Measurements from ENCODE around the gene TSPAN9.

TSPAN9 gene

DNA sequence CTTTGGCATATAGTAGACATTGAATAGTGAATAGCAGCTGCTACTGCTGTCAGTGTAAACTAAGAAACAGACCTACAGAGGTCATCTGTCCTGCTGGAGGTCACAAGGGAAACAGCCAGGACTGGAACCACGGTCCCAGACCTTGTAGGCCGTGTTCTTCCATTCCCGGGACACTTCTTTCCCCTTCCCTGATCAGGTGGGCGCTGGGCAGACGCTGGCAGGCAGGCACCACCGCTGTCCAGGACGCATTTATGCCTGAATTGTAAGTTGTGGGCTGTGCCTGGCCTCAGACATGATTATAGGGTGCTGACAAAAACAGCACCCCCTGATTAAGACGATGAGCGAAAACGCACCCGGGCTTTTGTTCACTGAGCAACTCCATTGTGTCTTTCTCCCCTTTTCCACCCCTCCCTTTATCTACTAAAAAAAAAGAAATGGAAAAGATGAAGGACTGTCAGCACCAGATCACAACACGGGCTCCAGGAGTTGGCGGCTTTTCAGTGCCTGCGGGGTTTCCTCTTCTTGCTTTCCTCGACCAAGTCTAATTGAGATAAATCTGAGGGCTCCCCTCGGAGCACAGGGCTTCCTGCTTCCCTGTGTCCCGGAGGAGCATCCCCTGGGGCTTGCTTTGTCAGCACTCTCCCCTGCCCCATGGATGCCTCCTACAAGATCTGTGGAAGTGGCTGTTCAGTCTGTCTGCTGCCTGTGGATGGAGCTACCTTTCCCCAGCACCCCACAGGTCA, 80.6 kb downstream of the TSPAN9 start:
- in situ Hi-C loops (cut with MboI; ENCODE audit: low sequenced_read_pairs), result no loop called here

DNA sequence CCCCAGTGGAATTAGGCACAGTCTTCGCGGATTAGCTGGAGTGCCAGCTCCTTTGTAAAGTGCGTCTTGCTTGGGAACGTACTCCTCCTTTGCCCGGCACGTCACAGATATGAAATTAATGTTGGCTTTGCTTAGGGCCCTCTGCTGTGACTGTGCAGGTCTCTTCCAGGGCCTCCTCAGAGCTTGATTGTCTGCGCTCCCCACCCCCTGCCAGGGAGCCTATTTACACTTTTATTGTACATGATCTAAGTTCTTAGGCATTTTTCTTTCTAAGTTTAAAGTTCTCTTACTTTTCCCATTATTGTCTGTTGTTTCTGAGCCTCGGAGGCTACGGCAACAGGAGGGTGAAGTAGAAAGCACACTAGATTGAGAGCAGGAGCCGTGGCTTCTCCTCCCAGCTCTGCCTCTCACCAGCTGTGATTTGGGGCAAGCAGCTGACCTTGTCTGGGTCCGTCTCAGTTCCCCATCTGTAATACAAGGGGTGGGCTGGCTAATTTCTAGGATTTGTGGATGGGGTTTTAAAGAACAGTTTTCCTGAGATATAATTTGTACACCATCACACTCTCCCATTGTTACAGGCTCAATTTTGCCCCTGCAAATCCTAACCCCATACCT, 81.8 kb downstream of the TSPAN9 start:
- in situ Hi-C loops (cut with MboI; ENCODE audit: low sequenced_read_pairs), result no loop called here

DNA sequence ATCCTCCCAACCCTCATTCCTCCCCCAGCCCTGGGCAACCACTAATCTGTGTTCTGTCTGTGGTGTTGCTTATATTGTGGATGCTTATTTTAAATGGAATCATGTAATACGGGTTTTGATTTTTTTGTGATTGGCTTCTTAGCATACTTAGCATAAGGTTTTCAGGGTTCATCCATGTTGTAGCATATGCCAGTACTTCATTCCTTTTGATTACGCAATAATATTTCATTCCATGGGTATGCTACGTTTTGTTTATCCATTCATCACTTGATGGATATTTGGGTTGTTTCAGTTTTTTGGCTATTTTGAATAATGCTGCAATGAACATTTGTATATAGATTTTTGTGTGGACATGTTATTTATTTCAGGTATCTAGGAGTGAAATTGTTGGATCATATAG, 82.9 kb downstream of the TSPAN9 start:
- in situ Hi-C loops (cut with MboI; ENCODE audit: low sequenced_read_pairs), result no loop called here

DNA sequence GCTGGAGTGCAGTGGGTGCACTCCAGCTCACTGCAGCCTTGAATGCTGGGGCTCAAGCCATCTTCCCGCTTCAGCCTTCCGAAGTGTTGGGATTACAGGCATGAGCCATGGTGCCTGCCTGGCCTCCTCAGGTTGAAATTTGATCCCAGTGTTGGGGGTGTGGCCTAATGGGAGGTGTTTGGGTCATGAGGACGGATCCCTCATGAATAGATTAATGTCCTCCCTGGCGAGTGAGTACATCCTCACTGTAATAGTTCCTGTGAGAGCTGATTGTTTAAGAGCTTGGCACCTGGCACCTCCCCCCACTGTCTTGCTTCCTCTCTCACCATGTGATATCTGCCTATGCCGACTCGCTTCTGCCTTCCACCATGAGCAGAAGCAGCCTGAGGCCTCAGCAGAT, 84.7 kb downstream of the TSPAN9 start:
- in situ Hi-C loops (cut with MboI; ENCODE audit: low sequenced_read_pairs), result no loop called here

DNA sequence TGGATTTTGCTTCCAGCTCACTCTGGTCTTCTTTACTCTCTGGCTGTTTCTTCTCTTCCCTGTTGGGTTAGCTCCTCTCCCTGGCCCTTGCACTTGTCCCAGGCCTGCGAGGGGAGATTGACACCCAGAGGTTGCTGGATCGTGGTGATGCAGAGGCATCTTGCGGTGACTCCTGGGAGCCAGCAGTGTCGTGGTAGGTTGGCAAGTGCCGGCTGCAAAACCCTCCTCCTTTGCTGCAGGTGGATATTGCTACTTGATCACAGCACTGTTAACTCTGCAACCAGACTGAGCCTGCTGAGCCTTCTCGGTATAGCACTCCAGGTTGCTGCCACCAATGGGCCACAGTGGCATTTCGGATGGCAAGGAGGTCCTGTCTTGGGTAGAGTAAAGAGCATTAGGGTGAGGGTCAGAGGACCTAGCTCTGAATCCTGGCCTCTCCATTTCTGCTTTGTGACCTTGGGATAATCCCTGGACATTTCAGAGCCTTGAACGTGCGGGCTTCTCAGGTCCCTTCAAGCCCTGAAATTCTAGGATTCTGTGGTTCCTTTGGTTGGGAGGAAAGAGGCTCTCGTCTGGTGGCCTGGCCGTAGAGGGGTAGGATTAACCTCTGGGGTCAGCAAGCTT, 87.4 kb downstream of the TSPAN9 start:
- in situ Hi-C loops (cut with MboI; ENCODE audit: low sequenced_read_pairs), result no loop called here

DNA sequence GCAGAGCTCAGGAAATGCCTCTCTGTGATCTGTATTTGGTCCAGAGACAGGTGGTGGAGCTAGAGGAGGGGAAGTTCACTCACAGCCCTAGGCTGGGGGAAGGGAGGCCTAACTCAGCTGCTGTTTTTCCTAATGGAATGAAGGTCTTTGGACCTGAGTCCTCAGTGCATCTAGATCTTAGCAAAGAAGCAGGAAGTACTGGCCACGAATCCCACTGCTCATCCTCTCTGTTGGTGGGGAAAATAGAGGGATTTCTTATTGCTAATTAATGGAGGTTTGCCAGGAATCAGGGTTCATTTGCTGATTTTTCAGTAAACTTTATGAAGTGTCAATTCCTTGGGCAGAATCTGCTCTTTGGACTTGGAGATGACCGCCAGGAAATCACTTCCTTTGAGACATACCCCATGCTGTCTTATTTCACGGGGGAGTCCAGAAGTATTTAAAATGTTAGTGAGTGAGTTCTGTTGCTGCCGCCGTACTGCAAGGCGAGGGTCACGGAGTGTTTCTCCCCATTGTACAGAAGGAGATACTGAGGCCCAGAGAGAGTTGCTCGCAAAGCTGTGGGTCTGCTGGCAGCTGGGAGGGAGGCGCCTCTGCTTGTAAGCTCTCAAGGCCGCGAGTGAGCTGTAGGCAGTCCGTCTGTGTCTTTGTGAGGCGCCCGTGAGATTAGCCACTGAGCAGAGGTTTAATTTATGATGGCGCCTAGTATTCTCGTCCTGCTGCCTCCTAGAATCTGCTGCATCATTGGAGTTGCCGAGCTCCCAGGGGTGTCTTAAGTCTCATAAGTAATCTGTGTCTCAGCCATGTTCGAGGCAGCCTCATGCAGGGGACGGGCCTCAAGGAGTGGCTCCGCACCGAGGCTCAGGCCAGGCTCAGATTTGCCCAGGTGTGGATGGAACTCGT, 88.2 kb downstream of the TSPAN9 start:
- in situ Hi-C loops (cut with MboI; ENCODE audit: low sequenced_read_pairs), result no loop called here

DNA sequence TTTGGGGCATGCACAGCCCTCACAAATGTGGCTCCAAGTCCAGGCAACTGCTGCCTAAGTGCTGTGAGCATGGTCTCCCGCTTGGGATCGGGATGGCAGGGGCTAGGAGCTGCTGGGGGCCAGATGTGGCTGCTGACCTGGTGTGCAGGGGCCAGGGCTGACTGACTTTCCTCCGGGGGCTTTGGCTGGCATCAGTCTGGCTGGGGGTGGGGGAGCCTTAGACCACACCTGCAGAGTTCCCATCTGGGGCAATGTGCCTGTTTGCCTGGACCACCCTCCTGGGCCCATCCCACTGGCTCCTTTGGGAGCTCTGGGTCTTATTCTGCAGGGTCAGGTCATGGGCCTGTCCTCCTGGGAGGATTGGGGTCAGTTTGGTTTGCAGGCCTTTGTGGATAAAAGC, 90.5 kb downstream of the TSPAN9 start:
- in situ Hi-C loops (cut with MboI; ENCODE audit: low sequenced_read_pairs), result no loop called here

DNA sequence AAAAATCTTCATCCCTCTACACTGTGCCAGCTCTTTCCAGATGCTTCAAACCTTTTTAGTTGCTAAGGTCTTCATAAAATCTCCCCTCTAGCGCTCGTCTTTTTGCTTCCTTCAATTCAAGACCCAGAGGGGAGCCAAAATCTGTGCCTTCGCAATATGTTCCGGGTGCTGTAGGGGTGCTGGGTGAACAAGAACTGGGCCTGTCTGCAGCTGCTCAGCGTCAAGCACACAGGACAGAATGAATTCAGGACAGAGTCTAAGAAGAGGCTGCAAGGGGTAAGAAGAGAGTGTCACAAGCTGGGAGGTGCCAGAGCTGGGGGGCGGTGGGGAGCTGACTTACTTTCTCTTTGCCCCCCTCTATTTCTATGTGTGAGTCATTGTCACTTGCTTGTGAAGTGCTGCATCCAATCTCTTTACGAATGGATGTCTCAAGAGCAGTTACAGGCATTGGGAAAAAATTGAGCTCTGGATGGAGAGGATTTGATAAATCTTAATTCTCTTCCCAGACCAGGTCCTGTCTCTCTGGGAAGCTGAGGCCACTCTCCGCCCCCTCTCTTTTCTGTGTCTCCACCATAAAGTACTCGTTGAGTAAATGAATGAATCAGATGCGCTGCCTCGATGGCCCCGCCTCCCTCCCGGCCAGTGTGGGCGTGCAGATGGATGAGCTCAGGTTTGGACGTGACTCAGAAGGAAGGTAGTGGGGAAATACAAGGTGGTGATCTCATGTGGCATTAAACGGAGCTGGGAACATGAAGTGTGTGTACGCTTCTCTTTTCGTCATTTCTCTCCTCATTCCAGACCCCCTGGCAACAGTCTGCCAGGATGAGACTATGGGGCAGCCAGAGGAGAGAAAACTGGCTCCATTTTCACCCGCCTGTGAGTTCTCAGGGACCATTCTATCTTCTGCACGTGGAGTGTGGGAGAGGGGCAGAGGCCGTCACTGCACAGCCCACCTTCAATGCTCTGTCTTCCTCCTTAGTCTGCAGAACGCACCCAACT, 91.3 kb downstream of the TSPAN9 start:
- in situ Hi-C loops (cut with MboI; ENCODE audit: low sequenced_read_pairs), result no loop called here

DNA sequence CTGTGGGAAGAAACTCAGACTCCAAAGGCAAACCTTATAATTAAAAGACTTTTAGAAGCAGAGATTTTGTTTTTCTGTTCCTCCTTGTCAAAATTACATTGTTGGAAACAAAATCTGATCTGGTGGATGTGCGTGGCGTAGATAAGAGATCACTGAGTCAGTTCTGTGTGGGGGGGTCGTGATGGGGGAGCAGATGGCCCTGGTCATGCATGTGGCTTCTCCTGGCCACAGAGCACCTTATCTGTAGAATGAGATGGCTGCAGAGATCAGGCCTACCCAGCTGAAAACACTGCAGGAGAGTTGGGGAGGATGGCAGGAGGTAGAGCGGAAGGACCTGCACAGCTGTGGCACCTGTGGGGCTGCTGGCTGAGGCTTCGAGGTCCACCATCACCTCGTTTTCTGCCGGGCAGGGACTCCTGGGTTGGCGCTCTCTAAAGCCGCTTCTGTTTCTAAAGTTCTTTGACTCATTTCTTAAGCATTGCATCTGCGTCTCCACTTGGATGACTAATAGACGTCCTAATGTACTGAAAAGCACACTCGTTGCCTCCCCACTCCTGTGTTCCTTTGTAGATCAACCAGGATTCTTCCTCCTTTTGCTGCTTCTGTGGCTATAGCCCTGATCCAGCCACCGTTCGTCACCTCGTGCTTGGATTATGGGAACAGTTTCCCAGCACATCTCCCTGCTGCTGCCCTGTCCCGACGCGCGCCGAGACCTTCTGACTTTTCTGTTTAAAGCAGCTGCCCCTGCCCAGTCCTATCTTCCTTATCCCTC, 93.4 kb downstream of the TSPAN9 start:
- in situ Hi-C loops (cut with MboI; ENCODE audit: low sequenced_read_pairs), result no loop called here

DNA sequence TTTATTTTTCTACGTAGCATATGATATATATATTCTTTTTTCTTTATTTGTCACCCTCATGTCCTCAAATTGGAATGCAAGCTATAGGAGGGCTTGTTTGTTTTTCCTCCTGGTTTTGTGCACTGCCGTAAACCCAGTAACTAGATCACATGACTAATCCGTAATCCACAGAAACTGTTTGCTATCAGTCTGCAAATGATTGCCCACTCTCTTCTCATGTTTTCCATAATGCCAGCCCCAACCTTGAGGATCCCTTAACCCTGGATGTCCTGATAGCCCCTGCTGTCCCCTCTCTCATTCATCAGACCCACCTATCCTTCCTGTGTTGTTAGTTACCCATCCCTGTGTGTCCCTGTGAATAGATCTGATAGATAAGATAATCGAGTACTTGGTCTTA, 94.0 kb downstream of the TSPAN9 start:
- in situ Hi-C loops (cut with MboI; ENCODE audit: low sequenced_read_pairs), result no loop called here

DNA sequence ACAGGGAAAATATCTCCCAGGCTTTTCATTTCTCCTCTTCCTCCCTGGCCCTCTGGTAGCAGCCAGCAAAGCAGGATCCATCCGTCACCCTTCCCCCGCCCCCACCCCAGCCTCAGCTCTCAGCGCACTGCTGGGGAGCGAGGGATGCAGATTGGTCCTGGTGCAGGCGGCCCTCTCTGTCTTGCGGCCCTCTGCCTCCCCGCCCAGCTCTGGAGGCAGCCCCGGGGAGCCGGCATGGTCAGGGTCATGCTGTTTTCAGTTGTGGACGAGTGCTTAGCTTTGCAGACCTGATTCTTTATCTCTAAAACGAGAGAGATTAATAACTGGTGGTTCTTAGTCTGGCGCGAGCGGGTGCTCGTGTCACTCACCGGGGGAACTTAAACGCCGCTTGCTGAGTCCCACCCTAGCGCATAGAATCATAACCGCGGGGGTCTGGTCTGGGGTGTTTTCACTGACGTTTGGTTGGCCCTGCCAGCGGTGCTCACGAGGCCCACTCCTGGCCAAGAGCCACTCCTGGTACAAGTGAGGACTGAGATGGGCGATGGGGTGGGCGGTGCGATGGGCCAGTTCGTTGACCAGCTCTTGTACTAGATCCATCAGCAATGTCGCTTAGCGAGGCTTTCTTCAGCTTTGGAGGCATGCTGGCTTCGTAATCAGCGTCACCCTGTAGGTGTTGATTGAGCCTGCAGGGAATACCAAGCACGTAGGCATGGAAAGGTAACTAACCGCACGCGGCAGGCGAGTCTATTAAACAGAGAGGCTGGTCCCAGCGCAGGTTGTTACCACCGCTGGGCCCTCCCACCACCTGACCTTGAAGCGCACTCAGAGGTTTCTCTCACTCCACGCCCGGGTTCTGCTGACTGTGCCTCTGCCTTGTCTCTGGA, 95.2 kb downstream of the TSPAN9 start:
- in situ Hi-C loops (cut with MboI; ENCODE audit: low sequenced_read_pairs), result no loop called here

DNA sequence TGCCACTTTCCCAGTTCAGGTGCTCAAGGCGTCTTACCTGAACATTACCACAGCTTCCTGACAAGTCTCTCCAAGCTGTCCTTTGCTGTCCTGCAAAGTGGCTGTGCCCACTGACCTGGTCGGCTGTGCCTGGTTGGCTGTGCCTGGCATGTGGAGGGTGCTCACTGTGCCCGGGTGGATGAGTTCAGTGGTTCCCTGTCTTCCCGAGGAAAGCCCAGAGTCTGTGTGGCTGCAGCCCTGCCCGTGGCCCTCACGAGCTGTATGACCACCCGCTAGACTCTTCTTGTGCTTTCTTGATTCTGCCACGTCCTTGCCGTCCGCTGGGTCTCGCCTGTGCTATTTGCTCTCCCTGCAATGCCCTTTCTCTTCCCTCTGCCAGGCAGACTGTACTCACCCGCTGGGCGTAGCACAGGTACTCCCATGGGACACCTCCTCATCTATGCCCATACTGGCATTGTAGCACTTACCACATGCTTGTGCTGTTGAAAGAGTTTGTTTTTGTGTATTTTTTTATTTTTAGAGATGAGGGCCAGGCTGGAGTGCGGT, 95.9 kb downstream of the TSPAN9 start:
- in situ Hi-C loops (cut with MboI; ENCODE audit: low sequenced_read_pairs), result no loop called here

DNA sequence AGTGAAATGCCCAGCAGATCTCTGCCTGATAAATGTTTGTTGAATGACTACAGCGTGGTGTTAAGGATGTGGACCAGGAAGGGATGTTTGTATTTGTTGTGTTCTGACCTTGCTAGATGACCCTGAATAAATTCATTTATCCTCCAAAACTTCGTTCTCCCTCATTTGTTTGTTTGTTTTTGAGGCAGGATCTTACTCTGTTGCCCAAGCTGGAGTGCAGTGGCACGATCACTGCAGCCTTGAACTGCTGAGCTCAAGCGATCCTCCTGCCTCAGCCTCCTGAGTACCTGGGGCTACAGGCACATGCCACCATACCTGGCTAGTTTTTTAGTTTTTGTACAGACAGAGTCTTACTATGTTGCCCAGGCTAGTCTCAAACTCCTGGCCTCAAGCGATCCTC, 96.7 kb downstream of the TSPAN9 start:
- in situ Hi-C loops (cut with MboI; ENCODE audit: low sequenced_read_pairs), result no loop called here

DNA sequence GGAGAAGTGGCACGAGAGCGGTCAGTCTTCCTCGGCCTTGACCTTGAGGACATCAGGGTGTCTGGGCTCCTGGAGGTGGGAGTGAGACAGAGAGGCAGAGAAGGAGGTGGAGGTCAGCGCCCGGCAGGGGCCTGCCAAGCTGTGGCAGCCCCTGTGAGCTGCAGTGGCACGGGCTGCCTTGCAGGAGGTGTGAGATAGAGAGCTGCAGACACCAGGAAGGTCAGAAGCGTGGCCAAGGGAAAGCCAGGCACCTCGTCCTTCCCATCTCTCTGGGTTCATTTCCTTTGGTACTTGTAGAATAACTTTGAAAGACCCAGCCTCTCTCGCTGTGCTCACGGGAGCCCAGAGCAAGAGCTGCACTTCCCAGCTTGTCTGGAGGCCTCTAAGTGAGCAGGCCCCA, 98.1 kb downstream of the TSPAN9 start:
- in situ Hi-C loops (cut with MboI; ENCODE audit: low sequenced_read_pairs), result no loop called here

DNA sequence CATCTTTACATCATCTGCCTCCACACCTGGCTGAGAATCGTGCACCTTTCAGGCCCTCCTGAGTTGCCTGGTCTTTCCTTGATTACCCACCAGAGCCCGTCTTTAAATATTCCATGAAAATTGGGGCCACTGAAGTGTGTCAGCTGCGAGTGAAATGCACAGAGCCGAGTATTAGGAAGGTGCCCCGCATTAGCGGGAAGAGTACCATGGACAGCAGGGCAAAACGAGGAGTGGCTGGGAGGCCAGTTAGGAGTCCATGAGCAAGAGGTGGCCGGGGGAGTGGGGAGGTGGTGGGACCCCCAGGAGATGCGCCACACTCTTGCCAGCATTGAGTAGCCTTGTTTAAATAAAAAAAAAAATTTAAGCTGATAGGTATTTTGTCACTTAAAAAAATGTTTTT, 99.6 kb downstream of the TSPAN9 start:
- in situ Hi-C loops (cut with MboI; ENCODE audit: low sequenced_read_pairs), result no loop called here

DNA sequence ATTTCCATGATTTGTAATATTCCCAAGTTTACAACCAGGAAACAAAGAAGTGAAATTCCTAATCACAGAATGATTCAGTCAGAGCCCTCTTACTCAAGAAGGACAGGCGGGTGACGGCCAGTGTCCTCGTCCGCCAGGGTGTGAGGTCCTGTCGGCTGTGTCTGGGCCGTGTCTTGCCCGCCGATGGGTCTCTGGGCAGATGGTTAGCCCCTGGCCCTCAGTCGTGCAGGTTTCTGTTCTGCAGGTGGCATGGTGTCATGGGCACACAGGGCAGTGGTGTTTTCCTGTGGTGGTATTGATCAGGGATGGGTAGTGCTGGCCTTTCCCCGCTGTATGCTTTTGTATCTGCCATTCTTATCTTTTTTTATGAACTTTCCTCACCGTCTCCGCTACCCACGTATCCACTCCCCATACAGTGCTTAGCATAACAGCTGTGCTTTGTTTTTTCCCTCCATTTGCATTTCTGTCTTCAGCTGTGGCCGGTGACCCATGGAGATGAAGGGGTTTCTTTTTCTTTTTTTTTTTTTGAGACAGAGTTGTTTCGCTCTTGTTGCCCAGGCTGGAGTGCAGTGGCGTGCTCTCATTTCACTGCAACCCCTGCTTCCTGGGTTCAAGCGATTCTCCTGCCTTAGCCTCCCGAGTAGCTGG, 100.7 kb downstream of the TSPAN9 start:
- in situ Hi-C loops (cut with MboI; ENCODE audit: low sequenced_read_pairs), result no loop called here

DNA sequence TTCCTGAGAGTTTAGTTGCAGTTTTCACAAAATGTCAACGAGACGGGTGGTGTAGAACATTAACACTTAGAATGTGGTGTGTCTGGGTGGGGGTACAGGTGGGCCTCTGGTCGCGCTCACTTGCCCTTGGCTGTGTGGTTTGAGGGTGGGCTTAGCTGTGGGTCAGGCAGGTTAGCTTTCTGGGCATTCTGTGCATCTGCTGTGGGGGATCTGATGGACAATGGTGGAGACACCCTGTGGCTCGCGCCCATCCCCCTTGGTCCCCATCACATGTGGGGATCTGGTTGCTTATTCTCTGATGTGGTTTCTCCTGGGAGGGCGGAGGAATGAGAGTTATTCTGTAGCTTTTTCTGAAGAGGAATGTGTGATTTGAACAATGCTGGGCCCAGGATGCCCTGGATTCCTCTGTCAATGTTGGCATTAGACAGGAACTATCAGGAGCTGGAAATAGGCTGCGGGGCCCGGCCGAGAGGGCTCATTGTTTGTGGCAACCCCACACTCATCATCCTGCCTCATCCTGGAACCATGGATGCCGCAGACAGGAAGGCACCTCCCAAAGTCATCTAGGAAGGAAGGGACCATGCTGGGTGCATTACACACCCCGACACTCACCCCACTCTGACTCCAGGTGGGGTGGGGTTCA, 101.6 kb downstream of the TSPAN9 start:
- in situ Hi-C loops (cut with MboI; ENCODE audit: low sequenced_read_pairs), result no loop called here
